WTC11 (cell line): ENCODE results near the gene GALE. TPM values are rescaled to one million over a fixed set of nuclear protein-coding genes. Genes with fewer than 3 reads are reported as not detected.

Source experiments
- ATAC-seq: fragments of 200-7000 bp; cut with Tn5 transposase; 2 replicates; pipeline ENCODE4 v1.10.0; 2021; ENCODE audit warnings: mild to moderate bottlenecking, moderate library complexity
- CTCF ChIA-PET: fragments of 300-600 bp; sonication (Branson Sonifier 250); formaldehyde crosslinking; loops from one replicate; lab custom pipeline; 2021; ENCODE audit warnings: antibody characterized with exemption; lab: Charles Lee
- POLR2A ChIA-PET: fragments of 350-600 bp; sonication (Branson Sonifier 250); formaldehyde crosslinking; loops from one replicate; lab custom pipeline; 2021; ENCODE audit warnings: antibody characterized with exemption; lab: Charles Lee
- DNase-seq: peaks from one replicate; pipeline ENCODE4 v3.0.0; 2021; ENCODE audit warnings: low spot score
- H3K27ac Mint-ChIP-seq: 2 replicates; pipeline ENCODE4 v1.8.0; 2021; ENCODE audit warnings: mixed read lengths
- H3K27me3 Mint-ChIP-seq: 2 replicates; pipeline ENCODE4 v1.8.0; 2021; ENCODE audit warnings: low read depth, mild to moderate bottlenecking, moderate library complexity, mixed read lengths
- H3K36me3 Mint-ChIP-seq: 2 replicates; pipeline ENCODE4 v1.8.0; 2021; ENCODE audit warnings: mixed read lengths
- H3K4me1 Mint-ChIP-seq: 2 replicates; pipeline ENCODE4 v1.8.0; 2022; ENCODE audit warnings: mixed read lengths
- H3K4me3 Mint-ChIP-seq: 2 replicates; pipeline ENCODE4 v1.8.0; 2021; ENCODE audit warnings: mild to moderate bottlenecking, moderate library complexity, mixed read lengths
- H3K9me3 Mint-ChIP-seq: 2 replicates; pipeline ENCODE4 v1.8.0; 2021; ENCODE audit warnings: mixed read lengths
- AR ChIP-seq: fragments of 250-450 bp; sonication (Bioruptor Pico); IDR thresholded peaks from 2 replicates; pipeline ENCODE4 v1.9.0; 2021; ENCODE audit warnings: mild to moderate bottlenecking
- CBFB ChIP-seq: sonication (generic); formaldehyde crosslinking; IDR thresholded peaks from 2 replicates; pipeline ENCODE4 v1.8.1; 2022; ENCODE audit warnings: mild to moderate bottlenecking, low read depth, missing genetic modification reagents
- CREB1 ChIP-seq: sonication (generic); formaldehyde crosslinking; IDR thresholded peaks from 2 replicates; pipeline ENCODE4 v1.8.0; 2023; ENCODE audit warnings: mild to moderate bottlenecking, missing genetic modification reagents
- HMGA2 ChIP-seq: fragments of 250-450 bp; sonication (Bioruptor Pico); IDR thresholded peaks from 2 replicates; pipeline ENCODE4 v1.4.0; 2021; ENCODE audit warnings: mild to moderate bottlenecking, moderate library complexity
- PREB ChIP-seq: sonication (generic); formaldehyde crosslinking; IDR thresholded peaks from 2 replicates; pipeline ENCODE4 v1.8.1; 2022; ENCODE audit warnings: mild to moderate bottlenecking, missing genetic modification reagents, moderate library complexity, borderline replicate concordance
- SP1 ChIP-seq: sonication (generic); formaldehyde crosslinking; conservative IDR thresholded peaks from 2 replicates; pipeline ENCODE4 v1.8.1; 2022; ENCODE audit warnings: missing genetic modification reagents
- ZNF281 ChIP-seq: sonication (generic); formaldehyde crosslinking; IDR thresholded peaks from 2 replicates; pipeline ENCODE4 v1.8.0; 2023; ENCODE audit warnings: mild to moderate bottlenecking, missing genetic modification reagents
- ZNF416 ChIP-seq: fragments of 250-450 bp; sonication (Bioruptor Pico); IDR thresholded peaks from 2 replicates; pipeline ENCODE4 v1.9.0; 2021; ENCODE audit warnings: mild to moderate bottlenecking, inconsistent platforms
- ZSCAN18 ChIP-seq: fragments of 250-450 bp; sonication (Bioruptor Pico); IDR thresholded peaks from 2 replicates; pipeline ENCODE4 v2.1.2; 2022; ENCODE audit warnings: mild to moderate bottlenecking, moderate library complexity
- total RNA-seq: library from RNA; stranded (reverse); gene quantifications from 3 replicates; pipeline ENCODE4 v1.2.3, GENCODE V29; 2021
- TF ChIP-seq, protein P1 (sequence below): sonication (generic); formaldehyde crosslinking; IDR thresholded peaks from 2 replicates; pipeline ENCODE4 v1.8.0; 2022; ENCODE audit warnings: mild to moderate bottlenecking, missing genetic modification reagents
- TF ChIP-seq, protein P2 (sequence below): fragments of 250-450 bp; sonication (Bioruptor Pico); IDR thresholded peaks from 2 replicates; pipeline ENCODE4 v1.9.0; 2021; ENCODE audit warnings: mild to moderate bottlenecking
- TF ChIP-seq, protein P3 (sequence below): sonication (generic); formaldehyde crosslinking; IDR thresholded peaks from 2 replicates; pipeline ENCODE4 v1.8.1; 2023; ENCODE audit warnings: mild to moderate bottlenecking, missing genetic modification reagents
- TF ChIP-seq, protein P4 (sequence below): sonication (generic); formaldehyde crosslinking; IDR thresholded peaks from 2 replicates; pipeline ENCODE4 v1.8.0; 2022; ENCODE audit warnings: missing genetic modification reagents
- TF ChIP-seq, protein P5 (sequence below): sonication (generic); formaldehyde crosslinking; conservative IDR thresholded peaks from 2 replicates; pipeline ENCODE4 v1.8.1; 2022; ENCODE audit warnings: mild to moderate bottlenecking, missing genetic modification reagents

The GALE gene
- total RNA-seq, 1 experiment from 2014 or later, result 30.3 TPM

DNA sequence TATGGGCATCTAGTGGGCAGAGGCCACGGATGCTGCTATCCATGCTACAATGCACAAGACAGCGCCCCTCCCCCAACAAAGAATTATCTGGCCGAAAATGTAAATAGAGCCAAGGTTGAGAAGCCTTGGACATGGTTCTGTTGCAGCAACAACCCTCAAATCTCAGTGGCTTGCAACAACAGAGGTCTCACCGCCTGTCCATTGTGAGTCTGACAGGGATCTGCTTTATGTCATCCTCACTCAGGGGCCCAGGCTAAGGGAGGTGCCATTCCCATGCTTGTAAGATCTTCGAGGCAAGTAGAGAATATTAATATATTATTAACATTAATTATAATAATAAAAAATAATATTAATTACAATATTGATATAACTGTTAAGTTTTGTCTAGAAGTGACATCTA is 31.8 kb downstream of the GALE start:
- Mint-ChIP-seq H3K9me3 (no peaks in the 10 kb centered on the region), H3K27me3 (no peaks in the 10 kb centered on the region), H3K4me3 (no peak overlapping the region), H3K36me3 (peaks cover 5% of the 10 kb centered on the region; the same call in 1 of the 2 replicates), H3K27ac (no peak overlapping the region), H3K4me1 (no peaks in the 10 kb centered on the region)
- DNase-seq (no peak), ATAC-seq (no peak)
- no peak for TF ChIP-seq ZNF281 (CRISPR knock-in tag)
- TF ChIP-seq HMGA2 (CRISPR knock-in tag), result peak; percentile 79
- ChIA-PET POLR2A (no interaction called here), CTCF (interaction anchor here (0.8 kb wide), 1 partner anchor 272 kb away, joined by 3 read pairs; no protein-coding TSS in a partner anchor)

DNA sequence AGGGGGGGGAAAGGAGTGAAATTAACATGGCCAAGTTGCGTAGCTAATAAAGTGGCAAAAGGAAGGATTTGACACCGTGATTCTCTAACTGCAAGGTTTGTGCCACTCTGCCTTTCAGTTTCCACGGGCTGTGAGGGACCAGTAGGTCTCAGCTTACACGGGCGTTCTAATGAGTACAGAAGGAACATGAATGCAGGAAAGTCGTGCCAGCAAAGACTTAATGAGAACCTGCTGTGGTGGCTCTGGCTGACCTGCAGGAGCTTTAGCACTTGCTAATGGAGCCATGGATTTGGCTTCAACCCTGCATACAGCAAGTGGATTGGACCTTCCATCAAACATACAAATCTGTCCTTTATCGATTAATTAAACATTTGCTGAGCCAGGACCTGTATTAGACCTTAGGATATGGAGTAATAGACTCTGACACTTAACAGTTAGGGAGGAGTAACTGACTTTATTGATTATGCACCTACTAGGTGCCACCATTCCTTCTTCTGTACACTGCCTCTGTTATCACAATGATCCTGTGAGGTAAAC is 37.4 kb downstream of the GALE start:
- Mint-ChIP-seq H3K27me3 (no peaks in the 10 kb centered on the region), H3K4me3 (no peak overlapping the region), H3K9me3 (no peaks in the 10 kb centered on the region), H3K36me3 (peaks cover 34% of the 10 kb centered on the region)
- CTCF ChIA-PET, result interaction anchor here (0.9 to 1.0 kb wide), 2 partner anchors 9 to 18 kb away, joined by 3 read pairs; no protein-coding TSS in a partner anchor
- no peak for DNase-seq
- TF ChIP-seq CREB1 (CRISPR knock-in tag) (no peak), ZSCAN18 (CRISPR knock-in tag) (no peak), CBFB (CRISPR knock-in tag) (no peak), PREB (CRISPR knock-in tag) (no peak), AR (CRISPR knock-in tag) (no peak), ZNF416 (no peak), SP1 (CRISPR knock-in tag) (no peak)
- TF ChIP-seq, protein P1, sequence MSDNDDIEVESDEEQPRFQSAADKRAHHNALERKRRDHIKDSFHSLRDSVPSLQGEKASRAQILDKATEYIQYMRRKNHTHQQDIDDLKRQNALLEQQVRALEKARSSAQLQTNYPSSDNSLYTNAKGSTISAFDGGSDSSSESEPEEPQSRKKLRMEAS (CRISPR knock-in tag), result no peak
- TF ChIP-seq, protein P2, sequence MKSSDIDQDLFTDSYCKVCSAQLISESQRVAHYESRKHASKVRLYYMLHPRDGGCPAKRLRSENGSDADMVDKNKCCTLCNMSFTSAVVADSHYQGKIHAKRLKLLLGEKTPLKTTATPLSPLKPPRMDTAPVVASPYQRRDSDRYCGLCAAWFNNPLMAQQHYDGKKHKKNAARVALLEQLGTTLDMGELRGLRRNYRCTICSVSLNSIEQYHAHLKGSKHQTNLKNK (CRISPR knock-in tag), result no peak
- TF ChIP-seq, protein P3, sequence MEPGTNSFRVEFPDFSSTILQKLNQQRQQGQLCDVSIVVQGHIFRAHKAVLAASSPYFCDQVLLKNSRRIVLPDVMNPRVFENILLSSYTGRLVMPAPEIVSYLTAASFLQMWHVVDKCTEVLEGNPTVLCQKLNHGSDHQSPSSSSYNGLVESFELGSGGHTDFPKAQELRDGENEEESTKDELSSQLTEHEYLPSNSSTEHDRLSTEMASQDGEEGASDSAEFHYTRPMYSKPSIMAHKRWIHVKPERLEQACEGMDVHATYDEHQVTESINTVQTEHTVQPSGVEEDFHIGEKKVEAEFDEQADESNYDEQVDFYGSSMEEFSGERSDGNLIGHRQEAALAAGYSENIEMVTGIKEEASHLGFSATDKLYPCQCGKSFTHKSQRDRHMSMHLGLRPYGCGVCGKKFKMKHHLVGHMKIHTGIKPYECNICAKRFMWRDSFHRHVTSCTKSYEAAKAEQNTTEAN (CRISPR knock-in tag), result no peak
- TF ChIP-seq, protein P4, sequence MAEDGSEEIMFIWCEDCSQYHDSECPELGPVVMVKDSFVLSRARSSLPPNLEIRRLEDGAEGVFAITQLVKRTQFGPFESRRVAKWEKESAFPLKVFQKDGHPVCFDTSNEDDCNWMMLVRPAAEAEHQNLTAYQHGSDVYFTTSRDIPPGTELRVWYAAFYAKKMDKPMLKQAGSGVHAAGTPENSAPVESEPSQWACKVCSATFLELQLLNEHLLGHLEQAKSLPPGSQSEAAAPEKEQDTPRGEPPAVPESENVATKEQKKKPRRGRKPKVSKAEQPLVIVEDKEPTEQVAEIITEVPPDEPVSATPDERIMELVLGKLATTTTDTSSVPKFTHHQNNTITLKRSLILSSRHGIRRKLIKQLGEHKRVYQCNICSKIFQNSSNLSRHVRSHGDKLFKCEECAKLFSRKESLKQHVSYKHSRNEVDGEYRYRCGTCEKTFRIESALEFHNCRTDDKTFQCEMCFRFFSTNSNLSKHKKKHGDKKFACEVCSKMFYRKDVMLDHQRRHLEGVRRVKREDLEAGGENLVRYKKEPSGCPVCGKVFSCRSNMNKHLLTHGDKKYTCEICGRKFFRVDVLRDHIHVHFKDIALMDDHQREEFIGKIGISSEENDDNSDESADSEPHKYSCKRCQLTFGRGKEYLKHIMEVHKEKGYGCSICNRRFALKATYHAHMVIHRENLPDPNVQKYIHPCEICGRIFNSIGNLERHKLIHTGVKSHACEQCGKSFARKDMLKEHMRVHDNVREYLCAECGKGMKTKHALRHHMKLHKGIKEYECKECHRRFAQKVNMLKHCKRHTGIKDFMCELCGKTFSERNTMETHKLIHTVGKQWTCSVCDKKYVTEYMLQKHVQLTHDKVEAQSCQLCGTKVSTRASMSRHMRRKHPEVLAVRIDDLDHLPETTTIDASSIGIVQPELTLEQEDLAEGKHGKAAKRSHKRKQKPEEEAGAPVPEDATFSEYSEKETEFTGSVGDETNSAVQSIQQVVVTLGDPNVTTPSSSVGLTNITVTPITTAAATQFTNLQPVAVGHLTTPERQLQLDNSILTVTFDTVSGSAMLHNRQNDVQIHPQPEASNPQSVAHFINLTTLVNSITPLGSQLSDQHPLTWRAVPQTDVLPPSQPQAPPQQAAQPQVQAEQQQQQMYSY (CRISPR knock-in tag), result no peak
- TF ChIP-seq, protein P5, sequence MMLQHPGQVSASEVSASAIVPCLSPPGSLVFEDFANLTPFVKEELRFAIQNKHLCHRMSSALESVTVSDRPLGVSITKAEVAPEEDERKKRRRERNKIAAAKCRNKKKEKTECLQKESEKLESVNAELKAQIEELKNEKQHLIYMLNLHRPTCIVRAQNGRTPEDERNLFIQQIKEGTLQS (CRISPR knock-in tag), result no peak
- TF ChIP-seq, all 79 proteins: peak for 0
- POLR2A ChIA-PET, result no interaction called here
- ATAC-seq, result no peak
- no peaks in the 10 kb centered on the region for H3K4me1 Mint-ChIP-seq
- no peak overlapping the region for H3K27ac Mint-ChIP-seq
